Measurements from ENCODE around the gene ZNF74.

GRCh38 chr22:20395907-20396287, 1.9 kb downstream of the ZNF74 start:
- no peak for TF ChIP-seq CTCF (IDR thresholded peaks at IDR 0.05 in 2 of 3, conservative IDR thresholded peaks at IDR 0.05 in 1 of 3; ENCODE audit: control insufficient read depth in 2 of 3, extremely low read depth in 1 of 3, insufficient read depth in 1 of 3, low read depth in 3 of 3, low read length in 3 of 3)
- no peak for TF ChIP-seq TARDBP (IDR thresholded peaks at IDR 0.05; ENCODE audit: borderline replicate concordance)
- no peak for TF ChIP-seq MAX (IDR thresholded peaks at IDR 0.05; ENCODE audit: low read depth, low read length)
- no peak for TF ChIP-seq EP300 (IDR thresholded peaks at IDR 0.05; ENCODE audit: borderline replicate concordance in 1 of 2, control insufficient read depth in 1 of 2, low read depth in 2 of 2, low read length in 2 of 2)
- TF ChIP-seq HDAC2 (IDR thresholded peaks at IDR 0.05), result no peak
- no peak for TF ChIP-seq BACH1 (IDR thresholded peaks at IDR 0.05; ENCODE audit: borderline replicate concordance)
- TF ChIP-seq REST (IDR thresholded peaks at IDR 0.05; ENCODE audit: low read depth, low read length), result no peak
- no peak for TF ChIP-seq BRCA1 (IDR thresholded peaks at IDR 0.05; ENCODE audit: low read depth, low read length)
- no peak for TF ChIP-seq GATAD2B (conservative IDR thresholded peaks at IDR 0.05; ENCODE audit: low read depth)
- no peak for TF ChIP-seq TBL1XR1 (IDR thresholded peaks at IDR 0.05; ENCODE audit: low read depth, low read length)
